T-helper 22 cell (primary cell): Measurements from ENCODE around the gene SLC66A1.

Source experiments
- DNase-seq: peaks from one replicate; pipeline ENCODE4 v3.0.0-alpha.2; 2020; ENCODE audit warnings: low read depth

SLC66A1 gene

GRCh38 chr1:19377812-19378718, 65.9 kb downstream of the SLC66A1 start:
- DNase-seq, result no peak
